Anterior cingulate cortex (tissue), 58 donors: ENCODE measurements around the gene TEX19.

Experiments
- DNase-seq, 58 donors: peaks; one replicate each; lab custom pipeline; 2025; lab: John Stamatoyannopoulos, UW

TEX19 gene

GRCh38 chr17:82351254-82351712 lies 7.8 kb upstream of the TEX19 start:
- no peak for DNase-seq

- DNase-seq: peak in 56 of 58 donors; percentile 9 to 91 (median 62)
Observed at GRCh38 chr17:82351713-82352488, 7.1 kb upstream of the TEX19 start.

- no peak for DNase-seq
Observed at GRCh38 chr17:82353484-82353883, 5.6 kb upstream of the TEX19 start.

- no peak for DNase-seq
Observed at GRCh38 chr17:82354804-82355308, 4.2 kb upstream of the TEX19 start.

- DNase-seq: no peak
Observed at GRCh38 chr17:82355770-82356427, 3.1 kb upstream of the TEX19 start.

GRCh38 chr17:82356845-82357355 lies 2.1 kb upstream of the TEX19 start:
- DNase-seq: no peak

GRCh38 chr17:82357394-82357793 lies 1.7 kb upstream of the TEX19 start:
- no peak for DNase-seq

GRCh38 chr17:82359451-82360074 lies 516 bp downstream of the TEX19 start:
- DNase-seq: peak in 1 of 58 donors; percentile 16

- no peak for DNase-seq
Observed at GRCh38 chr17:82361885-82362633, 3.0 kb downstream of the TEX19 start.

- no peak for DNase-seq
Observed at GRCh38 chr17:82365606-82366295, 6.7 kb downstream of the TEX19 start.

- DNase-seq: no peak
Observed at GRCh38 chr17:82366749-82367148, 7.7 kb downstream of the TEX19 start.

GRCh38 chr17:82367724-82368524 lies 8.9 kb downstream of the TEX19 start:
- no peak for DNase-seq

- DNase-seq: no peak
Observed at GRCh38 chr17:82369211-82369610, 10.2 kb downstream of the TEX19 start.

- DNase-seq: no peak
Observed at GRCh38 chr17:82370471-82371332, 11.7 kb downstream of the TEX19 start.

GRCh38 chr17:82371333-82372248 lies 12.5 kb downstream of the TEX19 start, which contains the start of gene UTS2R:
Gene UTS2R, plus strand, starts transcription at chr17:82371765. Its CDS starts 2,560 bp downstream, at chr17:82374325.
- DNase-seq: no peak

- no peak for DNase-seq
Observed at GRCh38 chr17:82372249-82373071, 13.4 kb downstream of the TEX19 start.
